Astrocyte of the spinal cord (primary cell): ENCODE results near the gene UNC13A.

Source experiments
- DNase-seq: peaks from one replicate; pipeline ENCODE4 v3.0.0; 2011; ENCODE audit warnings: low read depth, low spot score
- H3K4me3 ChIP-seq: 2 replicates; pipeline ENCODE4 v1.5.1; 2011; ENCODE audit warnings: low read depth, mild to moderate bottlenecking, low read length, moderate library complexity
- CTCF ChIP-seq: IDR thresholded peaks from 2 replicates; pipeline ENCODE4 v1.5.1; 2012; ENCODE audit warnings: low read depth, mild to moderate bottlenecking, low read length, inconsistent platforms
- in situ Hi-C: cut with HindIII; loops from 2 replicates; pipeline ENCODE4 v1.10.0; 2017; ENCODE audit warnings: low sequenced_read_pairs

The UNC13A gene

GRCh38 chr19:17676295-17676694 is 11.9 kb downstream of the UNC13A start:
- DNase-seq, result no peak
- no peak overlapping the region for H3K4me3 ChIP-seq
- in situ Hi-C loops, result no loop called here
- TF ChIP-seq CTCF, result no peak

- in situ Hi-C loops, result no loop called here
- TF ChIP-seq CTCF, result no peak
- no peak for DNase-seq
- H3K4me3 ChIP-seq, result no peak overlapping the region
These were observed 14.0 kb downstream of the UNC13A start for GRCh38 chr19:17673937-17674799.

- in situ Hi-C loops, result no loop called here
- no peak for TF ChIP-seq CTCF
- no peak overlapping the region for H3K4me3 ChIP-seq
- DNase-seq, result peak; percentile 19
These were observed 16.2 kb downstream of the UNC13A start for GRCh38 chr19:17671906-17672305.

- no peak for TF ChIP-seq CTCF
- no peak for DNase-seq
- no peak overlapping the region for H3K4me3 ChIP-seq
- in situ Hi-C loops, result no loop called here
These were observed 18.7 kb downstream of the UNC13A start for GRCh38 chr19:17669419-17669818.

- no peak for DNase-seq
- in situ Hi-C loops, result no loop called here
- TF ChIP-seq CTCF, result no peak
- no peak overlapping the region for H3K4me3 ChIP-seq
These were observed 23.1 kb downstream of the UNC13A start for GRCh38 chr19:17665058-17665457.

- in situ Hi-C loops, result no loop called here
- no peak for DNase-seq
These were observed 28.2 kb downstream of the UNC13A start for GRCh38 chr19:17659996-17660395.

More at GRCh38 chr19:17659996-17660395, 28.2 kb downstream of the UNC13A start:
- no peak for TF ChIP-seq CTCF
- no peak overlapping the region for H3K4me3 ChIP-seq
